Neural progenitor cell (in vitro differentiated cells): Measurements from ENCODE around the gene ZNF282. TPM values are rescaled to one million over a fixed set of nuclear protein-coding genes. Genes with fewer than 3 reads are reported as not detected.
A peak's percentile ranks its signal among the peaks of the same experiment; 100 is the strongest.

Experiments
- DNase-seq: peaks from one replicate; pipeline ENCODE4 v3.0.0-alpha.2; 2016; ENCODE audit warnings: low spot score
- H2AFZ ChIP-seq: fragments of 200-600 bp; sonication (generic); replicated peaks from 2 replicates; pipeline ENCODE4 v1.6.1; 2016; ENCODE audit warnings: antibody characterized with exemption
- H3F3A ChIP-seq: fragments of 200-600 bp; sonication (generic); 2 replicates; pipeline ENCODE4 v1.6.1; 2016; ENCODE audit warnings: antibody characterized with exemption, low read depth
- H3K27ac ChIP-seq: fragments of 200-600 bp; sonication (generic); 2 replicates; pipeline ENCODE4 v1.5.1; 2016; ENCODE audit warnings: mild to moderate bottlenecking
- H3K27me3 ChIP-seq: fragments of 200-600 bp; sonication (generic); 2 replicates; pipeline ENCODE4 v1.6.1; 2016; ENCODE audit warnings: mild to moderate bottlenecking, moderate library complexity
- H3K36me3 ChIP-seq: fragments of 200-600 bp; sonication (generic); 2 replicates; pipeline ENCODE4 v1.5.1; 2016
- H3K4me1 ChIP-seq: fragments of 200-600 bp; sonication (generic); 2 replicates; pipeline ENCODE4 v1.6.1; 2016; ENCODE audit warnings: mixed run types
- H3K4me2 ChIP-seq: fragments of 200-600 bp; sonication (generic); 2 replicates; pipeline ENCODE4 v1.6.1; 2016
- H3K4me3 ChIP-seq: fragments of 200-600 bp; sonication (generic); 2 replicates; pipeline ENCODE4 v1.5.1; 2016
- H3K79me2 ChIP-seq: fragments of 200-600 bp; sonication (generic); 2 replicates; pipeline ENCODE4 v1.6.1; 2016; ENCODE audit warnings: low read depth
- H3K9ac ChIP-seq: fragments of 200-600 bp; sonication (generic); 2 replicates; pipeline ENCODE4 v1.6.1; 2016
- H3K9me3 ChIP-seq: fragments of 200-600 bp; sonication (generic); 2 replicates; pipeline ENCODE4 v1.5.1; 2016; ENCODE audit warnings: low read depth
- H4K20me1 ChIP-seq: fragments of 200-600 bp; sonication (generic); 2 replicates; pipeline ENCODE4 v1.6.1; 2016; ENCODE audit warnings: low read depth
- H3K27ac Mint-ChIP-seq: 3 replicates; pipeline ENCODE4 v1.8.0; 2021; ENCODE audit warnings: mixed read lengths
- H3K27me3 Mint-ChIP-seq: 2 replicates; pipeline ENCODE4 v1.8.0; 2022; ENCODE audit warnings: low read depth, mild to moderate bottlenecking, inconsistent platforms, moderate library complexity, mixed read lengths; ENCODE audit not compliant: insufficient read depth
- H3K36me3 Mint-ChIP-seq: 3 replicates; pipeline ENCODE4 v1.8.0; 2021; ENCODE audit warnings: mixed read lengths
- H3K4me1 Mint-ChIP-seq: 3 replicates; pipeline ENCODE4 v1.8.0; 2021; ENCODE audit warnings: mixed read lengths
- H3K4me3 Mint-ChIP-seq: 3 replicates; pipeline ENCODE4 v1.8.0; 2021; ENCODE audit warnings: mild to moderate bottlenecking, moderate library complexity, mixed read lengths
- H3K9me3 Mint-ChIP-seq: 3 replicates; pipeline ENCODE4 v1.8.0; 2020; ENCODE audit warnings: mixed read lengths
- EZH2 ChIP-seq: fragments of 200-600 bp; sonication (generic); IDR thresholded peaks from 2 replicates; pipeline ENCODE4 v1.6.1; 2017; ENCODE audit warnings: antibody characterized with exemption, mild to moderate bottlenecking, moderate library complexity
- EZH2phosphoT487 ChIP-seq: fragments of 200-600 bp; sonication (generic); IDR thresholded peaks from 2 replicates; pipeline ENCODE4 v1.6.1; 2017; ENCODE audit warnings: antibody characterized with exemption
- total RNA-seq: library from RNA; depleted of rRNA; stranded (reverse); fragments of >200 nt; gene quantifications from 2 replicates; pipeline ENCODE4 v1.2.3, GENCODE V29; 2015; ENCODE audit warnings: low replicate concordance
- TF ChIP-seq, protein P1 (sequence below): fragments of 200-600 bp; sonication (generic); IDR thresholded peaks from 2 replicates; pipeline ENCODE4 v1.5.1; 2017; ENCODE audit warnings: antibody characterized with exemption, mild to moderate bottlenecking

ZNF282 gene
- total RNA-seq, 1 donor from 2014 or later = 15.9 TPM

DNA sequence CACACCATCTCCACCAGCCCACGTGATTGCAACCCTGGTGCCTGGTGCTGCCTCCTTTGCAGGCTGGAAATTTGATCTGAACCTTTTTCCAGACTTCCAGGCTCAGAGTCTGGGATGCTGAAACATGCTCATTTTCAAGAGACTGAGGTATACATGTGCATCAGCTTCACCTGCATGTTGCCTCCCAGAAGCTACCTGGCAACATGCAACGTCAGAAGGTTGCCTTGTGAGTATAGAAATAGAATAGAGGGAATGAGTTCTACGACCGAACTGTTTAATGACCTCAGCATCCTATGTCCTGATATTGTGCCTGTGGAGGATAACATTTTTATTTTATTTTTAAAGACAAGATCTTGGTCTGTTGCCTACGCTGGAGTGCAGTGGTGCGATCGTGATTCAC is 42.2 kb downstream of the ZNF282 start:
- no peak for TF ChIP-seq EZH2
- TF ChIP-seq, protein P1, sequence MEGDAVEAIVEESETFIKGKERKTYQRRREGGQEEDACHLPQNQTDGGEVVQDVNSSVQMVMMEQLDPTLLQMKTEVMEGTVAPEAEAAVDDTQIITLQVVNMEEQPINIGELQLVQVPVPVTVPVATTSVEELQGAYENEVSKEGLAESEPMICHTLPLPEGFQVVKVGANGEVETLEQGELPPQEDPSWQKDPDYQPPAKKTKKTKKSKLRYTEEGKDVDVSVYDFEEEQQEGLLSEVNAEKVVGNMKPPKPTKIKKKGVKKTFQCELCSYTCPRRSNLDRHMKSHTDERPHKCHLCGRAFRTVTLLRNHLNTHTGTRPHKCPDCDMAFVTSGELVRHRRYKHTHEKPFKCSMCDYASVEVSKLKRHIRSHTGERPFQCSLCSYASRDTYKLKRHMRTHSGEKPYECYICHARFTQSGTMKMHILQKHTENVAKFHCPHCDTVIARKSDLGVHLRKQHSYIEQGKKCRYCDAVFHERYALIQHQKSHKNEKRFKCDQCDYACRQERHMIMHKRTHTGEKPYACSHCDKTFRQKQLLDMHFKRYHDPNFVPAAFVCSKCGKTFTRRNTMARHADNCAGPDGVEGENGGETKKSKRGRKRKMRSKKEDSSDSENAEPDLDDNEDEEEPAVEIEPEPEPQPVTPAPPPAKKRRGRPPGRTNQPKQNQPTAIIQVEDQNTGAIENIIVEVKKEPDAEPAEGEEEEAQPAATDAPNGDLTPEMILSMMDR = no peak
- H3K9ac ChIP-seq = no peak overlapping the region
- H4K20me1 ChIP-seq = peaks cover 12% of the 10 kb centered on the region
- H3K36me3 Mint-ChIP-seq = peaks cover 9% of the 10 kb centered on the region
- H3K9me3 Mint-ChIP-seq = peaks cover 3% of the 10 kb centered on the region
- no peak overlapping the region for H3K4me3 ChIP-seq
- H3K4me2 ChIP-seq = no peak overlapping the region
- peaks cover 14% of the 10 kb centered on the region for H3K4me1 Mint-ChIP-seq
- H3K27ac ChIP-seq = no peak overlapping the region
- no peaks in the 10 kb centered on the region for H3K36me3 ChIP-seq
- DNase-seq = no peak
- no peak overlapping the region for H3K27ac Mint-ChIP-seq
- no peak overlapping the region for H2AFZ ChIP-seq
- H3K4me1 ChIP-seq = peaks cover 8% of the 10 kb centered on the region
- peaks cover 4% of the 10 kb centered on the region for H3K27me3 Mint-ChIP-seq
- peaks cover 30% of the 10 kb centered on the region for H3K79me2 ChIP-seq
- no peak overlapping the region for H3K4me3 Mint-ChIP-seq
- peaks cover 31% of the 10 kb centered on the region for H3K27me3 ChIP-seq
- no peaks in the 10 kb centered on the region for H3K9me3 ChIP-seq
- no peaks in the 10 kb centered on the region for H3F3A ChIP-seq

DNA sequence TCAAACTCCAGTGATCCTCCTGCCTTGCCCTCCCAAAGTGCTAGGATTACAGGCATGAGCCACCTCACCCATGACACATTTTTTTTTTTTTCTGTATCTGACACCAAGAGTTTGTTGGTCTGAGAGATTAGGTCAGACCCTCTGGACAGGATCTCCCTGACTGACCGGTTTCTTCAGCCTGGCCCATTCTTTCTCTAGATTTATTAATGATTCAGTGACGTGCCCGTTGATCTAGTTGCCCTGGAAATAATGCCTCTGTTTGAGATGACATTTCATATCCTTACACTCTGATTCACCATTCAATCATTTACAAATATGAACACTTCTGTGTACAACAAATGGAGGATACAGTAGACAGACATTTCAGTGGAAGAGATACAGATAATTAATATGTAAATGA is 42.7 kb downstream of the ZNF282 start:
- peak overlapping the region; percentile 72 for H3K4me3 Mint-ChIP-seq
- Histone ChIP-seq H3K36me3 (no peaks in the 10 kb centered on the region), H3K9me3 (no peaks in the 10 kb centered on the region), H4K20me1 (peaks cover 12% of the 10 kb centered on the region), H3K4me1 (peaks cover 8% of the 10 kb centered on the region), H3K4me3 (no peak overlapping the region), H3K79me2 (peaks cover 35% of the 10 kb centered on the region), H2AFZ (no peak overlapping the region), H3K9ac (no peak overlapping the region), H3K27me3 (peaks cover 31% of the 10 kb centered on the region), H3K27ac (no peak overlapping the region), H3F3A (no peaks in the 10 kb centered on the region), H3K4me2 (no peak overlapping the region)
- peaks cover 14% of the 10 kb centered on the region for H3K4me1 Mint-ChIP-seq
- peaks cover 9% of the 10 kb centered on the region for H3K9me3 Mint-ChIP-seq
- no peak for DNase-seq
- H3K27ac Mint-ChIP-seq = no peak overlapping the region
- H3K36me3 Mint-ChIP-seq = peaks cover 14% of the 10 kb centered on the region
- TF ChIP-seq, protein P1 = no peak
- TF ChIP-seq EZH2 (no peak), EZH2phosphoT487 (no peak)
- peaks cover 4% of the 10 kb centered on the region for H3K27me3 Mint-ChIP-seq

DNA sequence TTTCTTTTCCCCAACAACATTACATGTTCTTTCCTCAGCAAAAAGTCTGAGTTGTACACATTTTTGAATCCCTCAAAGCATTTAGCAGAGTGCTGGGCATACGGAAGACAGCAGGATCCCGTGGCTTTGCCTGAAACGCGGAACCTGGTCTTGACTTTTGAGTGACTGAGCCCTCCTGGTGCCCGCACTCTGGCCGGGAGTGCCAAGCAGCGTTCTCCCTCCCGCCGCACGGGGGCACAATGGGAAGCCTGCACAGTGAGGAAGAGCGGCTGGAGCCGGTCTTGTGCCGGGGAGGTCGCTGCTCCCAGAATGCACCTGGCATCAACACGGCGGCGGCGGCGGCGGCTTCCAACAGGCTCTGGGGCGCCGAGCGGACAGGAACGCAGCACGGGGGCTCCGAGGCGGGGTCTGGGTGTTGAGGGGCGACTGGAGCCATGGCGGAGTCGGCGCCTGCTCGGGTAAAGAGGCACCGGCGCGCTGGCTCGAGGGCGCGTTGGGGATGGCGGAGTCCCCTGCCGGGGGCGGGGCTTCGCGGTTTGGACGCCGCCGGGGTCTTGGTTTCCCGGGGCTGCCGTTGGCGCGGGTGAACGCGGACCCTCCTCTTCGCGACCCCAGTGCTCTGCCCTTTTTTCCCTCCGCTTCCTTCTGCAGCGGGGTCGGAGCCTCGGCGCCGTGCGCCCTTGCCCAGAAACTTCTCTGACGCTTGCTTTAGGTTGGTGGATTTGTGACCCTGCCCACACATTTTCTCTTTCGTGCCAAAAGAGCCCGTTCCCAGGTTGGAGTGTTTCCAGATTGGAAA is 44.2 kb downstream of the ZNF282 start, which contains the start of gene ZNF212:
ZNF212 (plus strand) TSS at position 307 of the 799 bp plus-strand sequence; CDS start at position 435, 128 bp downstream.
- Histone ChIP-seq H3K9ac (peak within 1 kb of the TSS; percentile 90), H4K20me1 (peaks cover 12% of the 10 kb centered on the region), H2AFZ (peak within 1 kb of the TSS; percentile 98), H3K79me2 (peaks cover 50% of the 10 kb centered on the region), H3K4me2 (peak within 1 kb of the TSS; percentile 99), H3K9me3 (no peaks in the 10 kb centered on the region), H3K27me3 (peaks cover 31% of the 10 kb centered on the region), H3K36me3 (no peaks in the 10 kb centered on the region), H3F3A (no peaks in the 10 kb centered on the region), H3K4me3 (peak within 1 kb of the TSS; percentile 96), H3K27ac (peak within 1 kb of the TSS; percentile 57), H3K4me1 (peaks cover 8% of the 10 kb centered on the region)
- Mint-ChIP-seq H3K27ac (peak within 1 kb of the TSS; percentile 92), H3K36me3 (peaks cover 15% of the 10 kb centered on the region), H3K9me3 (peaks cover 11% of the 10 kb centered on the region), H3K27me3 (peaks cover 4% of the 10 kb centered on the region), H3K4me3 (peak within 1 kb of the TSS; percentile 98), H3K4me1 (peaks cover 14% of the 10 kb centered on the region)
- TF ChIP-seq EZH2 (peak; percentile 22), EZH2phosphoT487 (no peak)
- TF ChIP-seq, protein P1 = peak; percentile 74
- peak; percentile 95 for DNase-seq
